Omental fat pad (tissue), 4 donors: Measurements from ENCODE around the gene UROD. TPM values are rescaled to one million over a fixed set of nuclear protein-coding genes. Genes with fewer than 3 reads are reported as not detected.
"Not testable (repeated sequence)": the region's sequence is repeated elsewhere in the genome, so short reads cannot be mapped to it uniquely, and the experiment has no call there.

ENCODE experiments used
- ATAC-seq: fragments of 150-250 bp; one replicate; pipeline ENCODE4 v1.9.1; 2016; ENCODE audit warnings: mild to moderate bottlenecking, moderate library complexity; ENCODE audit not compliant: low FRiP score
- DNase-seq: peaks from one replicate; pipeline ENCODE4 v3.0.0-alpha.2; 2019; ENCODE audit warnings: low spot score
- total RNA-seq, 4 donors: library from RNA; depleted of rRNA; stranded (reverse); fragments of >200 nt; gene quantifications; one replicate each; pipeline ENCODE4 v1.1.0, GENCODE V29; 2016
- TF ChIP-seq, protein P1 (sequence below), 3 donors: fragments of 450-650 bp; IDR thresholded peaks; one replicate each; pipeline ENCODE4 v1.5.1; 2016 to 2017; ENCODE audit warnings: antibody characterized with exemption in 3 of 3, mild to moderate bottlenecking in 3 of 3, moderate library complexity in 2 of 3

UROD gene
- total RNA-seq, 4 donors from 2014 or later: 65.6 to 79.4 (median 76.2) TPM

DNA sequence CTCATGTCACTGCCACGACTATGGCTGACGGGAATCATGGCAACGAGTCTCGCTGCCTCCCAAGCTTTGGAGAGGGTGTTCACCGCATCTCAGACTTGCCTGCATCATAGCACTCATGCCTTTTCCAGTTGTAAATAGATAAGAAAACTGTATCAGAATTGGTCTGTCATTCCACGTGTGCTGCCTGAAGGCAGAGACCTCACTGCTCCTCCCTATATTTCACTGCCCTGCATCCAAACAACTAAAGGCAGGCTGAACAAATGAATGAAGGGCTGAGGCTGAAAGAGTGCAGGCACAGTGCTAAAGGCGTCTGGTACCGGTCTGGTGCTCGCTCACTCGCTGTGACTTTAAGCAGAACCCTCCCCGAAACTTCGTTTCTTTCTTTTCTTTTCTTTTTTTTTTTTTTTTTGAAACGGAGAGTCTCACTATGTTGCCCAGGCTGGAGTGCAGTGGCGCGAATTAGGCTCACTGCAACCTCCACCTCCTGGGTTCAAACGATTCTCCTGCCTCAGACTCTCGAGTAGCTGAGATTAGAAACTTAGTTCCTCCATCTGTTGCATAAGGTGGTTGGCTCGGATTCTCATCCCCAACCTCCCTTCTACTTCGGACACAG lies 26.2 kb upstream of the UROD start:
- DNase-seq (no peak), ATAC-seq (no peak)
- TF ChIP-seq, protein P1, sequence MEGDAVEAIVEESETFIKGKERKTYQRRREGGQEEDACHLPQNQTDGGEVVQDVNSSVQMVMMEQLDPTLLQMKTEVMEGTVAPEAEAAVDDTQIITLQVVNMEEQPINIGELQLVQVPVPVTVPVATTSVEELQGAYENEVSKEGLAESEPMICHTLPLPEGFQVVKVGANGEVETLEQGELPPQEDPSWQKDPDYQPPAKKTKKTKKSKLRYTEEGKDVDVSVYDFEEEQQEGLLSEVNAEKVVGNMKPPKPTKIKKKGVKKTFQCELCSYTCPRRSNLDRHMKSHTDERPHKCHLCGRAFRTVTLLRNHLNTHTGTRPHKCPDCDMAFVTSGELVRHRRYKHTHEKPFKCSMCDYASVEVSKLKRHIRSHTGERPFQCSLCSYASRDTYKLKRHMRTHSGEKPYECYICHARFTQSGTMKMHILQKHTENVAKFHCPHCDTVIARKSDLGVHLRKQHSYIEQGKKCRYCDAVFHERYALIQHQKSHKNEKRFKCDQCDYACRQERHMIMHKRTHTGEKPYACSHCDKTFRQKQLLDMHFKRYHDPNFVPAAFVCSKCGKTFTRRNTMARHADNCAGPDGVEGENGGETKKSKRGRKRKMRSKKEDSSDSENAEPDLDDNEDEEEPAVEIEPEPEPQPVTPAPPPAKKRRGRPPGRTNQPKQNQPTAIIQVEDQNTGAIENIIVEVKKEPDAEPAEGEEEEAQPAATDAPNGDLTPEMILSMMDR (IDR thresholded peaks at IDR 0.05): no peak

DNA sequence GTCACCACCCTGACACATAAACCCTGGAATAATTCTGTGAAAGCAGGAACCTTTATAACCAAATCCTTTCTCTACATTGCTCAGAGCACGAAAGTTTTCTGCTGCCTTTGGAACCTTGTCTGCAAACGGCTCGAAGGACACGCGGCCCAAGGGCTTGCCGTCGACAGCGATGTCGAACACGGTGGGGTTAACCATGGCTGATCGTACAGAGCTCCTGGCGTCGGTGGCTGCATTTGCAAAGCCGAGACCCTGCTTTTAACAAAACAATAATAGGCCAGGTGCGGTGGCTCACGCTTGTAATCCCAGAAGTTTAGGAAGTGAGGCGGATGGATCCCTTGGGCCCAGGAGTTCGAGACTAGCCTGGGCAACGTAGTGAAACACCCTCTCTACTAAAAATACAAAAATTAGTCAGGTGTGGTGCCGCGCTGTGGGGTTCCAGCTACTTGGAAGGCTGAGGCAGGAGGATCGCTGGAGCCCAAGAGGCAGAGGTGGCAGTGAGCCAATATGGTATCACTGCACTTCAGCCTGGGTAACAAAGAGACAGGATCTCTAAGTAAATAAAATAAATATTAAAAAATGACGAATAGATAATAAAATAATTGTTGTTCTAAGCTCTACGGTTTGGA lies 23.4 kb upstream of the UROD start:
- no peak for DNase-seq
- no peak for ATAC-seq
- TF ChIP-seq, protein P1 (IDR thresholded peaks at IDR 0.05): no peak

DNA sequence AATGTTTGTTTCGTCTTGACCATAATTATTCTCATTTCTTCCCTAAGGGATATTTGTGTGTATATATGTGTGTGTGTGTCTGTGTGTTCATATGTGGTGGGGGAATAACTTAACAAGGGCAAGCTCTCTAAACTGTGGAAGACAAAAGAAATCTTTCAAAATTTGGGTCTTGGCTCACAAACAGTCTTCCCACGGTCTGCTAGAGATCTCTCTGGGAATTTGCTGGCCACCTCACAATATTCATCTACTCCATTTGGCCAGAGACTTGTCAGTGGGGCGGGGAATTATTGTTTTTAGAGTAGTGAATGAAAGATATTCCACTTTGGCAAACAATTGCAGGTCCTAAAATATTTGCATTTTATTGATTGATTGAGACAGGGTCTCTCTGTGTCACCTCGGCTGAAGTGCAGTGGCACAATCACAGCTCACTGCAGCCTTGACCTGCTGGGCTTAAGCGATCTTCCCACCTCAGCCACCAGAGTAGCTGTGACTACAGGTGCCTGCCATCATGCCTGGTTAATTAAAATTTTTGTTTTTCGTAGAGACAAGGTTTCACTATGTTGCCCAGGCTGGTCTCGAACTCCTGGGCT lies 17.6 kb upstream of the UROD start:
- TF ChIP-seq, protein P1 (IDR thresholded peaks at IDR 0.05): no peak
- no peak for DNase-seq
- ATAC-seq: no peak

DNA sequence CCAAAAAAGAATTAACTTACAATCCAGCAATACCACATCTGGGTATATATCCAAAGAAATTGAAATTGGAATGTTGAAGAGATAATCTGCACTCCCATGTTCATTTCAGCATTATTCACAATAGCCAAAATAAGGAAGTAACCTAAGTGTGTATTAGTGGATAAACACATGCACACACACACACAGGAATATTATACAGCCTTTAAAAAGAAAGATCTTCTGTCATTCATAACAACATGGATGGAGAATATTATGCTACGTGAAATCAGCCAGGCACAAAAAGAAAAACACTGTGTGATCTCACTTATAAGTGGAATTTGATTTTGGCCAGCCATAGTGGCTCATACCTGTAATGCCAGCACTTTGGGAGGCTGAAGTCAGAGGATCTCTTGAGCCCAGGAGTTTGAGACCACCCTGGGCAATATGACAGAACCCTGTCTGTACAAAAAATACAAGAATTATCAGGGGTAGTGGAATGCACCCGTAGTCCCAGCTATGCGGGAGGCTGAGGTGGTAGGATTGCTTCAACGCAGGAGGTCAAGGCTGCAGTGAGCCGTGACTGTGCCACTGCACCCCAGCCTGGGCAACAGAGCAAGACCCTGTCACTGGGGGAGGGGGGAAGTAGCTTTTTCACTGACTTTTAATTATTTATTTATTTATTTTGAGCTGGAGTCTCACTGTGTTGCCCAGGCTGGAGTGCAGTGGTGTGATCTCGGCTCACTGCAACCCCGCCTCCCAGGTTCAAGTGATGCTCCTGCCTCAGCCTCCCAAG lies 16.4 kb upstream of the UROD start:
- TF ChIP-seq, protein P1 (IDR thresholded peaks at IDR 0.05): no peak
- ATAC-seq (no peak), DNase-seq (no peak)

DNA sequence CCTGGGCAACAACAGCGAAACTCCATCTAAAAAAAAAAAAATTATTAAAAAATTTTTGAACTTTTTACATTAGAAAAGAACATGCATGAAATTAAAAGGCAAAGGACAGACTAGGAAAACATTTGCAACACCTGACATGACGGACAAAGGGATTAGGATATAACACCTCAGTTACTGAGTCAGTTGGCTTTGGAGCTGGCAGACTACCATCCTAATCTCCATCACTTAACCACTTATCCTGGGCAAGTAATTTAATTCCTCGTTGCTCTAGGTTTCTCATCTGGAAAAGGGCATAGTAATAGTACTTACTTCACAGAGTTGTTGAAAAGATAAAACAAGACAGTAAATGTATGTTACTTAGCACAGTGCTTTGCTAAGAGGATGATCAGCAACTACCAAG lies 12.8 kb upstream of the UROD start:
- TF ChIP-seq, protein P1 (IDR thresholded peaks at IDR 0.05): no peak
- DNase-seq (no peak), ATAC-seq (no peak)

DNA sequence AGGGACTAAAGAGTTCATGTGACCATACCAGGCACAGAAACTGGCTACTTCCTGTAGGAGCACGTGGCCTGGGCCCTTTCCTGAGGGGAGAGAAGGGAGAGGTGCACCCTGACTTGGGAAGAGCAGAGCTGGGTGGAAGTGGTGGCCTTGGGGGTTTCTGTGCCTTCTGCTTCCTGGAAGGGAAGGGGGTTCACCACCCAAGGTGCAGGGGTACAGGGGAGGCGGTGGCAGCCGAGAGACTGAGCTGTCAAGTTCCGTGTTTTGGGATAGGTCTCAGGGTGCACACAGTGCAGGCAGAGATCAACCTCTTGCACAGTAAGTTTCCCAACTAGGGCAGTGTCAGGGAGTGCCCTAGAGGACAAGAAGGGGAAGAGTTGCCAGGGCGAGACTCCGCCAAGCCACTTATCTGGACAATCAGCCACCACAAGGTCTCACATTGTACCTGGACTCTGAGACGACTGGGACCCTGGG lies 11.0 kb upstream of the UROD start:
- TF ChIP-seq, protein P1 (IDR thresholded peaks at IDR 0.05): no peak
- DNase-seq (no peak), ATAC-seq (no peak)

DNA sequence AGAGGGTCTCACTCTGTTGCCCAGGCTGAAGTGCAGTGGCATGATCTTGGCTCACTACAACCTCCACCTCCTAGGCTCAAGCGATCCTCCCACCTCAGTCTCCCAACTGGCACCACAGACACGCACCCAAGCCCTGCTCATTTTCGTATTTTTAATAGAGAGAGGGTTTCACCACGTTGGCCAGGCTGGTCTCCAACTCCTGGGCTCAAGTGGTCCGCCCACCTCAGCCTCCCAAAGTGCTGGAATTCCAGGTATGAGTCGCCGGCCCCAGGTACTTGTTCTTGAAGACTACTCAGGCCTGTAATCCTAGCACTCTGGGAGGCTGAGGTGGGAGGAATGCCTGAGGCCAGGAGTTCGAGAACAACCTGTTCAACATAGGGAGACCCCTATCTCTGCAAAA lies 10.5 kb upstream of the UROD start:
- not testable (repeated sequence) for ATAC-seq, DNase-seq
